Measurements from ENCODE around the gene RRBP1. TPM values are rescaled to one million over a fixed set of nuclear protein-coding genes. Genes with fewer than 3 reads are reported as not detected.

The RRBP1 gene
- total and polyA plus RNA-seq, 2 experiments from 2014 or later, result 193 to 242 TPM

- peaks cover 93% of the 10 kb centered on the region for H4K20me1 ChIP-seq (ENCODE audit: insufficient read depth, poor library complexity, severe bottlenecking)
Measured at GRCh38 chr20:17579369-17580039, 102.5 kb downstream of the RRBP1 start.

GRCh38 chr20:17576215-17576614, 105.8 kb downstream of the RRBP1 start:
- H3K27ac ChIP-seq, result no peak overlapping the region
- H3K4me2 ChIP-seq, result no peak overlapping the region
- 88% methylated on average over 8 of the region's 8 CpGs for WGBS (ENCODE audit: low lambda C conversion rate, missing lambda C conversion rate)

More at GRCh38 chr20:17579369-17580039, 102.5 kb downstream of the RRBP1 start:
- H3K36me3 ChIP-seq (replicated peaks; ENCODE audit: insufficient read depth, low read depth), result no peaks in the 10 kb centered on the region
- no peak overlapping the region for H2AFZ ChIP-seq
- no peaks in the 10 kb centered on the region for H3K9me3 ChIP-seq (ENCODE audit: low read depth)
- H3K27ac ChIP-seq, result no peak overlapping the region
- TF ChIP-seq EZH2 (IDR thresholded peaks at IDR 0.05; ENCODE audit: borderline replicate concordance) (no peak), CTCF (IDR thresholded peaks at IDR 0.05; ENCODE audit: poor library complexity) (no peak), EZH2phosphoT487 (IDR thresholded peaks at IDR 0.05; ENCODE audit: low read depth, severe bottlenecking, unreplicated experiment) (no peak)
- H3K4me2 ChIP-seq, result no peak overlapping the region
- DNase-seq (ENCODE audit: low spot score), result no peak
- H3K79me2 ChIP-seq, result peaks cover 100% of the 10 kb centered on the region
- no peaks in the 10 kb centered on the region for H3K9me2 ChIP-seq (replicated peaks; ENCODE audit: insufficient read depth)
- H3K4me1 ChIP-seq (ENCODE audit: insufficient read depth), result no peaks in the 10 kb centered on the region
- H3K4me3 ChIP-seq, result no peak overlapping the region
- no peaks in the 10 kb centered on the region for H3K27me3 ChIP-seq
- 95% methylated on average over 4 of the region's 4 CpGs for WGBS (ENCODE audit: low lambda C conversion rate, missing lambda C conversion rate)

GRCh38 chr20:17573463-17573862, 108.6 kb downstream of the RRBP1 start:
- H3K4me1 ChIP-seq (ENCODE audit: insufficient read depth), result peaks cover 16% of the 10 kb centered on the region
- H3K9me2 ChIP-seq (replicated peaks; ENCODE audit: insufficient read depth), result no peaks in the 10 kb centered on the region
- TF ChIP-seq CTCF (IDR thresholded peaks at IDR 0.05; ENCODE audit: poor library complexity) (no peak), EZH2 (IDR thresholded peaks at IDR 0.05; ENCODE audit: borderline replicate concordance) (no peak), EZH2phosphoT487 (IDR thresholded peaks at IDR 0.05; ENCODE audit: low read depth, severe bottlenecking, unreplicated experiment) (no peak)
- H3K36me3 ChIP-seq (replicated peaks; ENCODE audit: insufficient read depth, low read depth), result no peaks in the 10 kb centered on the region
- no peak overlapping the region for H2AFZ ChIP-seq
- no peak overlapping the region for H3K4me3 ChIP-seq
- no peaks in the 10 kb centered on the region for H3K27me3 ChIP-seq
- WGBS (ENCODE audit: low lambda C conversion rate, missing lambda C conversion rate), result 86% methylated on average over 3 of the region's 3 CpGs
- DNase-seq (ENCODE audit: low spot score), result no peak
- H3K4me2 ChIP-seq, result peak overlapping the region; percentile 85
- H4K20me1 ChIP-seq (ENCODE audit: insufficient read depth, poor library complexity, severe bottlenecking), result peaks cover 77% of the 10 kb centered on the region
- peaks cover 84% of the 10 kb centered on the region for H3K79me2 ChIP-seq
- H3K27ac ChIP-seq, result no peak overlapping the region
- H3K9me3 ChIP-seq (ENCODE audit: low read depth), result no peaks in the 10 kb centered on the region

More at GRCh38 chr20:17576215-17576614, 105.8 kb downstream of the RRBP1 start:
- H3K9me2 ChIP-seq (replicated peaks; ENCODE audit: insufficient read depth), result no peaks in the 10 kb centered on the region
- peaks cover 100% of the 10 kb centered on the region for H3K79me2 ChIP-seq
- DNase-seq (ENCODE audit: low spot score), result no peak
- peaks cover 99% of the 10 kb centered on the region for H4K20me1 ChIP-seq (ENCODE audit: insufficient read depth, poor library complexity, severe bottlenecking)
- H3K4me3 ChIP-seq, result no peak overlapping the region
- no peaks in the 10 kb centered on the region for H3K36me3 ChIP-seq (replicated peaks; ENCODE audit: insufficient read depth, low read depth)
- H3K27me3 ChIP-seq, result no peaks in the 10 kb centered on the region
- H2AFZ ChIP-seq, result no peak overlapping the region
- H3K4me1 ChIP-seq (ENCODE audit: insufficient read depth), result peaks cover 16% of the 10 kb centered on the region
- TF ChIP-seq CTCF (IDR thresholded peaks at IDR 0.05; ENCODE audit: poor library complexity), result no peak
- TF ChIP-seq EZH2phosphoT487 (IDR thresholded peaks at IDR 0.05; ENCODE audit: low read depth, severe bottlenecking, unreplicated experiment), result no peak
- TF ChIP-seq EZH2 (IDR thresholded peaks at IDR 0.05; ENCODE audit: borderline replicate concordance), result no peak
- no peaks in the 10 kb centered on the region for H3K9me3 ChIP-seq (ENCODE audit: low read depth)

Measured in hepatocyte (in vitro differentiated cells).